Fibroblast of skin of scalp (primary cell): ENCODE measurements around the gene ZNF12. TPM values are rescaled to one million over a fixed set of nuclear protein-coding genes. Genes with fewer than 3 reads are reported as not detected.
"Not testable (repeated sequence)": the region's sequence is repeated elsewhere in the genome, so short reads cannot be mapped to it uniquely, and the experiment has no call there.

Experiments used
- DNase-seq: peaks from one replicate; pipeline ENCODE4 v3.0.0-alpha.2; 2013
- polyA plus RNA-seq, 2 experiments: library from polyadenylated mRNA; unstranded; fragments of 120-200 nt; gene quantifications; one replicate each; pipeline ENCODE4 v1.2.1, GENCODE V29; 2013; ENCODE audit not compliant: insufficient read length in 2 of 2

ZNF12 gene
- polyA plus RNA-seq (2013, experiment 1 of 2; ENCODE audit: insufficient read length): 15.0 TPM
- polyA plus RNA-seq (2013, experiment 2 of 2; ENCODE audit: insufficient read length): 15.5 TPM

DNA sequence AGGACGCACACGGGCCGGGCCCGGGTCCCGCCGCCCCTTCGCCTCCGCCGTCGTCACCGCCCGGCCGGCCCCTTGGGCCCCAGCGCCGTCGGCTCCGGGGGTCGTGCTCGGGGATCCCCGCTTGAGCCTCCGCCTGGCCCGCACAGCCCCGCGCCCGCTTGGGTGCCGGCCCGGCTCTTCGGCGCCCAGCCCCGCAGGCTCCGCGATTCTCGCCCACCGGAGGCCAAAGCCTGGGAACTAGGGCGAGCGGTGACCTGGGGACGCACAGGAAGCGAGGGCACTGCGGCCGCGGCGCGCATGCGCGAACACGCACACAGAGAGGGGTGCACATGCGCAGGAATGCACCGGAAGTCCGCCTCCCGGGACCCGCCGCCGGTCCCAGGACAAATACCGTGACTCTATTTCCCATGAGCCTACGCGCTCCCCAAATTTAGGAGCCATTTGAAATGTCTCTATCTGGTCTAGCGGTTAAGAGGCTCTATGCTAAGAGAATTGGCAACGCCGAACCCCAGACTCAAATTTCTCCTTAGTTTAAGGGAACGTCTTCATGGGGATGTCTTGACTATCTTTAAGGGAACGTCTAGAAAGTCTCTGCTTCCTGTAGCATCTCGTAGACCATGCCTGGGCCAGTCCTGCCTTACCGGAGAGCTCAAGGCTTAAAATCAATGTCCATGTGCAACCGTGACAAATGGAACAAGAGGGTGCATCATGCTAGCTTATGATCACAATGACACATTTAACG lies at the start of gene ZNF12:
Gene ZNF12 (minus strand): TSS at position 282 of the 742 bp plus-strand sequence. CDS start 1,774 bp downstream, outside the sequence.
- DNase-seq: peak; percentile 96

DNA sequence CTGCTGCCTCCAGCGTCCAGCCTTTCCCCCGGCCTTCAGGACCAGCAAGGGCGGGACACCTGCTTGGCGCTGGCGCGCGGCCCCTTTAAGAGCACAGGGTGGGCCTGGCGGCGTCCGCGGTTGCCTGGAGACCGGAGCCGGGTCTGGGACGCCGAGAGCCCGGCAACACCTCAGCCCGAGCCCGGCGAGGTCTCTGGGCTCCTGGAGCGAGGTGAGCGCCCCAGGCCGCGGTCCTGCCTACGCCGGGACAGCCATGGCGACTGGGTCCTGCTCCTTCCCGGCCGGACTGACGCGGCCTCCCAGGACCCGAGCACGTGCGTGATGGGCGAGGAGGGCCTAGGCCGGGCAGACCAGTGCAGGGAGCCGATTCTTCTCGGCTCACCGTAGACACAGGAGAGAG lies 47.2 kb upstream of the ZNF12 start, which contains the start of gene RSPH10B2:
Gene RSPH10B2 (plus strand): TSS at position 140 of the 400 bp plus-strand sequence. CDS start 3,575 bp downstream, outside the sequence.
- DNase-seq: not testable (repeated sequence)

DNA sequence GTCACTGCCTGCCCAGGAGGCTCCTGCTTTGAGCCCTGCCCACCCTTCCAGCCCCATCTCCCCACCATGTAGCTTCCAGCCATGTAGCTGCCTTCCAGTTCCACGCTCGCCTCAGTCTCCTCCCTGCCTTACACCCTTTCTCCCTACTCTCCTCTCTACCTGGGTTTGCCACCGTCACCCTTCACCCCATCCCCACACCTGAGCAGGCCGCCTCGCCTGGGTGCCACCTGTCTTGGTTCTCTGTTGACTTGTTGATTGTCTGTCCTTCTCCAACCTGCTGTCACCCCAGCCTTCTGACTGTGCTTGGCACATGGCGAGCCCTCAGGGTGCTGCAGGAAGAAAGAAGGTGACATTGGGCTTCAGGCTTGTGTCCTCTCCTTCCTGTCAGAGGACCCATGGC lies 43.4 kb upstream of the ZNF12 start:
- not testable (repeated sequence) for DNase-seq

DNA sequence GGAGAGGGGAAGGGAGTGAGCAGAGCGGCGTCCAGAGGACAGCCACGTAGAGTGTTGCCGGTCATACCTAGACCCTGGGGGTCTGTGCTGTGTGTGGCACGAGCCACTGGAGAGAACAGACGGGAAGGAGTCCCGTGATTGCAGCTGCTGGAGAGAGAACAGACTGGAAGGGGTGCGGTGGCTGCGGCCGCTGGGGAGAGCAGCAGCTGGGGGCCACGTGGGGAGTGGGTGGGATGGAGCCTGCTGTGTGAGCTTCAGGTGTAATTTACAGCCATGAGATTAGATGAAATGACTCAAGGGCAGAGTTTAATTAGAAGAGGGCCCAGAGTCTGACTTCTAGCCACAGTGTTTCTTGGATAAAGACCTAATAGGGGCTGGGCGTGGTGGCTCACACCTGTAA lies 42.6 kb upstream of the ZNF12 start:
- DNase-seq: not testable (repeated sequence)

DNA sequence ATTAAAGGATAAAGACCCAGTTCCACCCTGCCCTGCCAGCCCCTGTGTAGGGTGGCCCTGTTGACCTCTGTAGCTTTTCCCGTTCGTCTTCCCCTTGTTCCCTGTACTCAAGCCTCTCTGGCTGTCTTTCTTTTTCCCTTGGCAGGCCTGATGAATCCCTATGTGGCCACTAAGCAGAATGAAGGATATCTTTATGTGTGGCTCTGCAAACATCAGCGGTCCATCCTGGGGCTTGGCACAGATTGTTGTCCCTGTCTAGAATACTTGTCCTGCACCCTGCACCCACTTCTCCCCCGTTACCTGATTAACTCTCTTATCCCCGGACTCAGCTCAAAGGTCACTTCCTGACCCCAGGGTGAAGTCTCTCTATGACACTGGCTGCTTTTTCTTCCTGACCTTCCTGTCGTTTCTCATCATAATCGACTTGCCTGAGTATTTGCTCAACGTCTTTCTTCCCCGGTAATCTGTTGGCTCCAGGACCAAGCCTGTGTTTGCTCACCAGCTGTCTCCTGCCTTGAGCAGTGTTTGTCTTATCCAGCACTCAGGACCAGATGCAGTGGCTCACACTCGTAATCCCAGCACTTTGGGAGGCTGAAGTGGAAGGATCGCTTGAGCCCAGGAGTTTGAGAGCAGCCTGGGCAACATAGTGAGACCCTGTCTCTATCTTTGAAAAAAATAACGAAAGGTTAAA lies 37.8 kb upstream of the ZNF12 start:
- DNase-seq: not testable (repeated sequence)

DNA sequence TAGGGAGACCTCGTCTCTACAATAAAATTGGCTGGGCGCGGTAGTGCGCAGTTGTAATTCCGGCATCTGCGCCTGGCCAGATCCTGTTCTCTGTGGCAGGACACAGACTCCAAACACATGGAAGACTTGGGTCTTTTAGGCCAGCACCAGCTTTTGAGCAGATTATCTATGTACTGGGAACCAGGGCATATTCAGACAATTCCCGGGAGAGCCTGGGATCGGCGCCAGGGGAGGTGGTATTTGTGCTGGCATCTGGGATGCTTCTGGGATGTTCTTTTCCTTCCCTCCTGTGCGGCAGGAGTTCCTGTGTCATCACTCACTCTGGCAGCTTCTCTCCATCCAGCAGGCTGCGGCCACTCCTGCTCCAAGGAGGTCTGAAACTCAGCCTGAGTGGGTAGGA lies 31.7 kb upstream of the ZNF12 start:
- not testable (repeated sequence) for DNase-seq

DNA sequence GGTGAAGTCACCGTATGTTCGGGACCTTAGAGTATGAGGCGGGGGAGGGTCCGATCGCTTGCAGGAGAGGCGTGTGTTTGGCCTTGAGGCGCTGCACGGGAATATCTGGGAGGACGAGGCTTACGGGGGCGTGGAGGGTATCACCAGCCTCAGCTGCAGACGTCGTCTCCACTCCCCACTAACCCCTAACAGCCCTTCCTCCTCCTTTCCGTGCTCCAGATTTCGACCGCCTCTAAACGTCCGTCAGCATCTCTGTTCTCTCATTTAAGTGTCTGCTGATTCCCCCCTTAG lies 23.5 kb upstream of the ZNF12 start:
- DNase-seq: peak; percentile 27

DNA sequence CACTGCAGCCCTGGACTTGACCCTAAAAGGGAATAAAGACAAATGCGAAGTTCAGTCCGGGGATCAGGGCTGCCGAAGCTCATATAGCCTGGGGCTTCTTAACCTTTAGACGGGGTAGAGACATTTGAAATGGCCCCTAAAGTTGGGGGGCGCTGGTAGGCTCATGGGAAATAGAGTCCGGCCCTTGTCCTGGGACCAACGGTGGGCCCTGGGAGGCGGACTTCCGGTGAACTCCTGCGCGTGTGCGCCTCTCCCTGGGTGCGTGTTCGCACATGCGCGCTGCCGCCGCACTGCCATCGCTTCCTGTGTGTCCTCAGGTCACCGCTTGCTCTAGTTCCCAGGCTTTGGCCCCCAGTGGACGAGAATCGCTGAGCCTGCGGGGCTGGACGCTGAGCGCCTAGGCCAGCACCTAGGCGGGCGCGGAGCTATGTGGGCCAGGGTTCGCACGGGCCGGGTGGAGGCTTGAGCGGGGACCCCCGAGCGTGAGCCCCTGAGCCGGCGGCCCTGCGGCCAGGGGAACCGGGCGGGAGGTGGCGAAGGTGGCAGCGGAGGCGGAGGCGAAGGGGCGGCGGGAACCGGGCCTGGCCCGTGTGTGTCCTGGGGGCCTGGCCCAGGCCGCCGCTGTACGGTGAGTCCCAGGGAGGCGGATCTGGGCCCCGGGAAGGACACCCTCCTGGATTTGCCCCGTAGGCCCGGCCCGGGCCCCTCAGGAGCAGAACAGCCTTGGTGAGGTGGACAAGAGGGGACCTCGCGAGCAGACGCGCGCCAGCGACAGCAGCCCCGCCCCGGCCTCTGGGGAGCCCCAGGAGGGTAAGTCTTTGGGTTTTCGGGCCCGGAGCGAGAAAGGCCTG lies 23.0 kb upstream of the ZNF12 start:
- DNase-seq: peak; percentile 95

DNA sequence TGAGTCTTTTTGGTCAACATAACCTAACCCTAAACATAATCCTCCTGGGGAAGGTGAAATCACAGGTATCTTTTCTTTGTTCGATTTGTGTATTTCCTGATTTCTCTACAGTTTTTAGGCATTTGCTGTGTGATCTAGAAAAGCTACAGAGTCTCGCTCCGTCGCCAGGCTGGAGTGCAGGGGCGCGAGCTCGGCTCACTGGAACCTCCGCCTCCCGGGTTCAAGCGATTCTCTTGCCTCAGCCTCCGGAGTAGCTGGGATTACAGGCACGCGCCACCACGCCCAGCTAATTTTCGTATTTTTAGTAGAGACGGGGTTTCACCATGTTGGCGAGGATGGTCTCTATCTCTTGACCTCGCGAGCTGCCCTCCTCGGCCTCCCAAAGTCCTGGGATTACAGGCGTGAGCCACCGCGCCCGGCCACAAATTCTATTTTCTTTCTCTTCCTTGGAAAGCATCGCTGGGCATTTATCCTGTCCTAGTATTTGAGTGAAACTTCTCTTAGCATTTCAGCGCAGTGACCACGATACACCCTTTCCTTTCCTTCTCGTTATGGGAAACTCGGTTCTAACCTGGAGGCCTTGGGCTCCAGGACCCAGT lies 22.2 kb upstream of the ZNF12 start:
- DNase-seq: not testable (repeated sequence)

DNA sequence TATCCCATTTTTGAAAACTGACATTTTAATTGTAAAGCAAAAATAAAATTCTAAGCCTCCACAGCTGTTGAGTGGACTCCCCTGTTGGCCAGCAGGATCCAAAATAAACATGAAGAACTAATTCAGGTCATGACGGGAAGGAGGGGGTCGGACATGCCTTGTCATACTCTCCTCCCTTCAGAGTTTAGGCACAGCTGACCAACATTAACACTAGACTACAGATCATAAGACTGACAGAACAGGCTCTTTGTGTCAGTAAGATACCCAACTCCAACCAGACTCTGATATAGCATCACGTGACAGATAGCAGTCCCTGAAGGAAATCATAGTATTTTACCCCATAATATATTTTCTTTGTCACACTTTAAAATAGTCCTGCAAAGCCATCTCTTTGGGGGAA lies 20.9 kb upstream of the ZNF12 start:
- DNase-seq: no peak

DNA sequence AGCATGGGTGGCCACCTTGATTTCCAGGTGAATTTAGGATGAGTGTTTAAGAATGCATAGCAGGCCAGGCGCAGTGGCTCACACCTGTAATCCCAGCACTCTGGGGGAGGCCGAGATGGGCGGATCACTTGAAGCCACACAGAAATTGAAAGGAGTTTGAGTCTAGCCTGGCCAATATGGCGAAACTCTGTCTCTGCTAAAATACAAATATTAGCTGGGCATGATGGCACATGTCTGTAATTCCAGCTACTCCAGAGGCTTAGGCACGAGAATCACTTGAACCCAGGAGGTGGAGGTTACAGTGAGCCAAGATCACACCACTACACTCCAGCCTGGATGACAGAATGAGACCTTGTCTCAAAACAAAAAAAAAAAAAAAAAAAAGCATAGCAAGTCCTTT lies 19.6 kb upstream of the ZNF12 start:
- not testable (repeated sequence) for DNase-seq

DNA sequence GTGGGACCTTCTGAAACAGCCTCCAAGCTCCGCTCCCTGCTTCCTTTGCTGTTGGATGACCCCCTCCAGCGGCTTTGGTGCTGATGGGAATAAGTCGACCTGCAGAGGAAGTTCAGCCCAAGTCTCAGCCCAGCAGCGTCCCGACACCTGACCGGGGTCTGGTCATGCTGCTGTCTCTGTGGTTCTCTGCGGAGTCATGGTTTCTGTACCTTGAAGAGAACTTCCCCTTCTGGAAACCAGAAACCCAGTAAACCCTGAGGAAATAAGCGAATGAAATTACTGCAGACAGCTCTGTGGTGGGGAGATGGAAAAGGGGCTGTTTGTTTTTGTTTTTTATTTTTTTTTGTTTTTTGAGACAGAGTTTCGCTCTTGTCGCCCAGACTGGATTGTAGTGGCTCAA lies 18.3 kb upstream of the ZNF12 start:
- no peak for DNase-seq

DNA sequence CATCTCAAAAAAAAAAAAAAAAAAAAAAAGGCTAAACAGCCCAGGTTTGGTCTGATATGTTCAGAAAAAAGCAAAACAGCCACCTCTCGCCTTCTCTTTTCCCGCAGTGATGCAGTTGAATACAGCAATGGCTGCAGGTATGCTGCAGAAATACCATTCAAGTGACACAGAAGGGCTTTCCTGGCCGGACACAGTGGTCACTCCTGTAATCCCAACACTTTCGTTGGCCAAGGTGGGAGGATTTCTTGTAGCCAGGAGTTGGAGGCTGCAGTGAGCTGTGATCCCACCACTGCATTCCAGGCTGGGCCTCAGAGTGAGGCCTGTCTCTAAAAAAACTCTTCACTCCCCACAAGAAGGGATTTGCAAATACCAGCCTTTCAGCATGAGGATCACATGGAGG lies 17.6 kb upstream of the ZNF12 start:
- not testable (repeated sequence) for DNase-seq

DNA sequence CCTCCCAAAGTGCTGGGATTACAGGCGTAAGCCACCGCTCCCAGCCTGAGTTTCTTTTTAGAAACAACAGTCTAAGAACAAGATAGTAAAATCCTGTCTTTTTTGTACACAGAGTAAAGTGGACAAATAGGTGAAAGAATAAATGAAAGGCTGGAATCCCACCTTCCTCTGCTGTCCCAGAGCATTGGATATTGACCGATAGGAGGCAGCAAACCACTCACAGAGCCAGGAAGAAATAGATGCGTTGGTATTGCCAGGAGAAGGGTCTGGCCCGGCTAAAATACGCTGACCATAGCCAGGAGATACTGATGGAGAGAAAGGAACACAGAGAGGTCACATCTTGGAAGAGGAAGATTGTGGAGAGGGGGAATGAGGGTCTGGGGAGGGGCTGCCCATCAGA lies 11.4 kb upstream of the ZNF12 start:
- DNase-seq: no peak

DNA sequence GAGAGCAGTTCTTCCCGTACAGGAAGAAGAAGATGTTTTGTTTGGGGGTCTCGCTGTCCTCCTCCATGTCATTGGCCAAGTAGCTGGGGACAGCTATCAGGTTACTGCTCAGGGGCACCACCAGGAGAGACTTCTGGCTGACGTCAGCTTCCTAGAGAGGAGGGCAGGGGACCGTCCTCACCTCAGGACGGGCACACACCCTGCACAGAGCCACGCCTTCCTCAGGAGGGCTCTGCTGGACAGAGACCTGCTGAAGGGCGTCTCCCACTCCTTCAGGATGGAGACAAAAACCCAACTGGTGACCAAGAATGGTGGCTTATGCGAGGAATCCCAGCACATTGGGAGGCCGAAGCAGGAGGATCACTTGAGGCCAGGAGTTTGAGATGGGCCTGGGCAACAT lies 9.2 kb upstream of the ZNF12 start:
- DNase-seq: not testable (repeated sequence)

DNA sequence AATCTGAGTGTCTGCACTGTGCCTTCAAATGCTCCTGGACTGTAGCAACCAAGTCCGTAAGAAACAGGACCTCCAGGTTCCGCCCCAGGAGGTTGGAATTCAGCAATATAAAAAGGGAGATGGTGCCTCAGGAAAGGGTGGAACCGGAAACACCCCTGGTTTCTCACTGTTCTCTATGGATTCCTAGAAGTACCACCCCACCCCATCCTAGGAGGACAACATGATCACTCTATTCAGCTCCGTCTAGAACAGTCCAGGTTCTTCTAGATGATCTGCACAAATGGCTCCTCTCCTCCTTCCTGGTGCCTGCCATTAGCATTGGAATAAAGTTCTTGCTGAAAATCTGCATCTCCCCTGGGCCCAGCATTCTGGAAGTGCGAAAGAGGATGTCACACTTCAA lies 7.6 kb upstream of the ZNF12 start:
- DNase-seq: no peak

DNA sequence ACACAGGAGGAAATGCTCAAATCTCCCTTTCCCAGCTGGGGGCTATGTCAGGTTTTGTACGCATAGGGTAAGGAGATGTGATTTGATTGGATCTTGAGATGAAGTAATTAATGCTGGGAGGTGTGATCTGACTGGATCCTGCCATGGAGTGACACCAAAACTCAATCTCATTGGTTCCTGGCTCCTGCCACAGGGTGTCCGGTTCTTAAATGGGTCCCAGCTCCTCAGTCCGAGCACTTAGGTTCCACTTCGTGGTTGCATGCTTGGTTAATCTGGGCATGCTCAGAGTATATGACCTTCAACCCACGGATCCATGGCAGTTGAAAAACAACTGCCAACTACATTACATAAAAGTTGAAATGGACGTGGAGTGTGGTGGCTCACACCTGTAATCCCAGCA lies 3.1 kb upstream of the ZNF12 start:
- DNase-seq: no peak

DNA sequence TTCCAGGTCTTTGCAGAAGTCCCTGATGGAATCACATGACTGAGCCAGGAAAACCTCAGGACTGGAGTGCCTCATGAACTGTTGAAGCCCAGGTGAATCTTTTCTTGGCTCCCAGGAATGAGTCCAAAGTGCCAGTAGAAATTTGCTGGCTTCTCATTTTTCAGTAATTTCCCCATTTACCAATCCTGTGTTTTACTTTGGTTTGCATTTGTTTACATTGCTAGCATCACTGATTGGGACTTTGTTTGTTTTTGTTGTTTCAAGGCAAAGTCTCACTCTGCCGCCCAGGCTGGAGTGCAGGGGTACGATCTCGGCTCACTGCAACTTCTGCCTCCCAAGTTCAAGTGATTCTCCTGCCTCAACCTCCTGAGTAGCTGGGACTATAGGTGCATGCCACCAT lies 1.6 kb upstream of the ZNF12 start:
- no peak for DNase-seq

DNA sequence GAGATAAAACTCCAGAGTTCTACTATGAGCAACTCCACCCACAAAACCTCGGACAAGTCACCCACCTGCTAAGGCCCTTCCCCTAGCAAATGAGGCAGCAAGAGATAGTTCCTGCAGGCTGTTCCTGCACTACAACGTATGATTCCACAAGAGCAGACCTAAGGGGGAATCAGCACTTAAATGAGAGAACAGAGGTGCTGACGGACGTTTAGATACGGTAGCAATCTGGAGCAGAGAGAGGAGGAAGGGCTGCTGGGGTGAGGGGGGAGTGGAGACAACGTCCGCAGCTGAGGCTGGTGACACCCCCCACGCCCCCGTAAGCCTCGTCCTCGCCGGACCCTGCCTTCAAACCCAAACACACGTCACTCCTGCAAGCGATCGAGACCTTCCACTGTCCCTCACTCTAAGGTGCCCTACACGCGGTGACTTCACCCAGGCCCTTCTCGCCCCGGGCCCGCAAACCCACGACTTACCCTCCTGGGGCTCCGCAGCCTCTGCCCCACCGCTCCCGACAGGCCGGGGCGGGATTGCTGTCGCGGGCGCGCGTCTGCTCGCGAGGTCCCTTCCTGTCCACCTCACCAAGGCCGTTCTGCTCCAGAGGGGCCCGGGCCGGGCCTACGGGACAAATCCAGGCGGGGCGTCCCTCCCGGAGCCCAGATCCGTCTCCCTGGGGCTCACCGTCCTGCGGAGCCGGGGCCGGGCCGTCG lies 635 bp downstream of the ZNF12 start:
- peak; percentile 15 for DNase-seq

DNA sequence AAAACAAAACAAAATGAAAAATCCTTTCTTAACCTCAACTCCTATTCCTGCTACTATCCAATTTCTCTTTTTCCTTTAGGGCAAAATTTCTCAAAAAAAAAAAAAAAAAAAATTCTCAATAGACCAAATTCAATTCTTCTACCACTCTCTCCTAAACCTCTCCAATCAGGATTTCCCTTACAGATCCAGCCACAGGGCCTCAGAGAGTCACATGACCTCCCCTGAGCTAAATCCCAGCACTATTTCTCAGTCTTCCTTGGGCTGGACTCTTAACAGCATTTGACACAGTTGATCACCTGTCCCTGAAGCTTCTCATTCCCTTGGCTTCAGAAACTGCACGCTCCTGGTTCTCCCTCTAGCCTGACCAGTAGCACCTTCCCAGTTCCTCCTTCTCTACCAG lies 4.9 kb downstream of the ZNF12 start:
- no peak for DNase-seq

DNA sequence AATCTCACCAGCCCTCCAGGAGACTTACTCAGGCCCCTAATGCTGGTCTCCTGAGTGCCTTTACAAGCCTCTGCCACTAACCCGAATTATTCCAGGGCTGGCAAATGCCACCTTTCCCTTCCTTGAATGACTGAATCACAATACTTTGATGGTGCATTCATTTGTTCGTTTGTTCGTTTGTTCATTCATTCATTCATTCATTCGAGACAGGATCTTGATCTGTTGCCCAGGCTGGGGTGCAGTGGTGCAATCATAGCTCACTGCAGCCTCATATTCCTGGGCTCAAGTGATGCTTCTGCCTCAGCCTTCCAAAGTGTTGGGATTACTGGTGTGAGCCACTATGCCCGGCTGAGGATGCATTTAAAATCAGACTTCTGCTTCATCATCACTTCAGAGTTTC lies 6.0 kb downstream of the ZNF12 start:
- no peak for DNase-seq

DNA sequence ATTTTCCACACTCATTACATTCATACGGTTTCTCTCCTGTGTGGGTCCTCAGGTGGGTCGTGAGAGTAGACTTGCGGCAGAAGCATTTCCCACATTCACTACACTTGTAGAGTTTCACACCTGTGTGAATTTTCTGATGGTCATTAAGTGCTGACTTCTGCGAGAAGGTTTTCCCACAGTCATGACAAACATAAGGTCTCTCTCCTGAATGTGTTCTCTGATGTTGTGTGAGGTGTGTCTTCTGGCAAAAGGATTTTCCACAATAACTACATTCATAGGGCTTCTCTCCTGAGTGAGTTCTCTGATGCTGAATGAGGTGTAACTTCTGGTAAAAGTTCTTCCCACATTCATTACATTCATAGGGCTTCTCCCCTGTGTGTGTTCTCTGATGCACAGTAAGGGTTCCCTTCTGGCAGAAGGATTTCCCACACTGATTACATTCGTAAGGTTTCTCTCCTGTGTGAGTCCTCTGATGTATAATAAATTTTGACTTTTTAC lies 15.1 kb downstream of the ZNF12 start:
- DNase-seq: peak; percentile 25
